WTC11 (cell line): Measurements from ENCODE around the gene KANTR. TPM values are rescaled to one million over a fixed set of nuclear protein-coding genes. Genes with fewer than 3 reads are reported as not detected.
A peak's percentile ranks its signal among the peaks of the same experiment; 100 is the strongest.

Experiments
- ATAC-seq: fragments of 200-7000 bp; cut with Tn5 transposase; 2 replicates; pipeline ENCODE4 v1.10.0; 2021; ENCODE audit warnings: mild to moderate bottlenecking, moderate library complexity
- CTCF ChIA-PET: fragments of 300-600 bp; sonication (Branson Sonifier 250); formaldehyde crosslinking; loops from one replicate; lab custom pipeline; 2021; ENCODE audit warnings: antibody characterized with exemption; lab: Charles Lee
- POLR2A ChIA-PET: fragments of 350-600 bp; sonication (Branson Sonifier 250); formaldehyde crosslinking; loops from one replicate; lab custom pipeline; 2021; ENCODE audit warnings: antibody characterized with exemption; lab: Charles Lee
- DNase-seq: peaks from one replicate; pipeline ENCODE4 v3.0.0; 2021; ENCODE audit warnings: low spot score
- H3K27ac Mint-ChIP-seq: 2 replicates; pipeline ENCODE4 v1.8.0; 2021; ENCODE audit warnings: mixed read lengths
- H3K27me3 Mint-ChIP-seq: 2 replicates; pipeline ENCODE4 v1.8.0; 2021; ENCODE audit warnings: low read depth, mild to moderate bottlenecking, moderate library complexity, mixed read lengths
- H3K36me3 Mint-ChIP-seq: 2 replicates; pipeline ENCODE4 v1.8.0; 2021; ENCODE audit warnings: mixed read lengths
- H3K4me1 Mint-ChIP-seq: 2 replicates; pipeline ENCODE4 v1.8.0; 2022; ENCODE audit warnings: mixed read lengths
- H3K4me3 Mint-ChIP-seq: 2 replicates; pipeline ENCODE4 v1.8.0; 2021; ENCODE audit warnings: mild to moderate bottlenecking, moderate library complexity, mixed read lengths
- H3K9me3 Mint-ChIP-seq: 2 replicates; pipeline ENCODE4 v1.8.0; 2021; ENCODE audit warnings: mixed read lengths
- CREB1 ChIP-seq: sonication (generic); formaldehyde crosslinking; IDR thresholded peaks from 2 replicates; pipeline ENCODE4 v1.8.0; 2023; ENCODE audit warnings: mild to moderate bottlenecking, missing genetic modification reagents
- CTCF ChIP-seq: fragments of 200-600 bp; IDR thresholded peaks from 2 replicates; pipeline ENCODE4 v1.8.0; 2022; ENCODE audit warnings: antibody characterized with exemption
- FOXK1 ChIP-seq: sonication (generic); formaldehyde crosslinking; IDR thresholded peaks from 2 replicates; pipeline ENCODE4 v1.8.0; 2022; ENCODE audit warnings: mild to moderate bottlenecking, moderate library complexity, missing genetic modification reagents
- NFE2L1 ChIP-seq: sonication (generic); formaldehyde crosslinking; IDR thresholded peaks from 2 replicates; pipeline ENCODE4 v1.8.1; 2023; ENCODE audit warnings: missing genetic modification reagents
- NFYB ChIP-seq: sonication (generic); formaldehyde crosslinking; conservative IDR thresholded peaks from 2 replicates; pipeline ENCODE4 v1.8.0; 2022; ENCODE audit warnings: low read depth, missing genetic modification reagents
- PRDM15 ChIP-seq: sonication (generic); formaldehyde crosslinking; IDR thresholded peaks from 2 replicates; pipeline ENCODE4 v1.8.0; 2022; ENCODE audit warnings: missing genetic modification reagents
- SMAD4 ChIP-seq: sonication (generic); formaldehyde crosslinking; IDR thresholded peaks from 2 replicates; pipeline ENCODE4 v1.8.0; 2022; ENCODE audit warnings: mild to moderate bottlenecking, missing genetic modification reagents
- SP1 ChIP-seq: sonication (generic); formaldehyde crosslinking; conservative IDR thresholded peaks from 2 replicates; pipeline ENCODE4 v1.8.1; 2022; ENCODE audit warnings: missing genetic modification reagents
- ZNF138 ChIP-seq: sonication (generic); formaldehyde crosslinking; conservative IDR thresholded peaks from 2 replicates; pipeline ENCODE4 v1.8.1; 2022; ENCODE audit warnings: mild to moderate bottlenecking, moderate library complexity, missing genetic modification reagents
- total RNA-seq: library from RNA; stranded (reverse); gene quantifications from 3 replicates; pipeline ENCODE4 v1.2.3, GENCODE V29; 2021
- TF ChIP-seq, protein P1 (sequence below): sonication (generic); formaldehyde crosslinking; IDR thresholded peaks from 2 replicates; pipeline ENCODE4 v1.8.0; 2022; ENCODE audit warnings: mild to moderate bottlenecking, missing genetic modification reagents
- TF ChIP-seq, protein P2 (sequence below): sonication (generic); formaldehyde crosslinking; IDR thresholded peaks from 2 replicates; pipeline ENCODE4 v1.8.0; 2022; ENCODE audit warnings: mild to moderate bottlenecking, missing genetic modification reagents
- TF ChIP-seq, protein P3 (sequence below): sonication (generic); formaldehyde crosslinking; IDR thresholded peaks from 2 replicates; pipeline ENCODE4 v1.8.1; 2022; ENCODE audit warnings: mild to moderate bottlenecking, moderate library complexity, missing genetic modification reagents

Gene KANTR
- total RNA-seq, 1 experiment from 2014 or later: 14.0 TPM

GRCh38 chrX:53088136-53088974, 5.6 kb upstream of the KANTR start:
- peak; percentile 84 for DNase-seq
- ChIA-PET POLR2A (interaction anchor here (0.7 to 1.0 kb wide), 2 partner anchors 93 to 153 kb away, joined by 3 read pairs; no protein-coding TSS in a partner anchor), CTCF (interaction anchor here (1.0 to 1.7 kb wide), 5 partner anchors 16 to 93 kb away, joined by 3 to 9 read pairs (median 3); no protein-coding TSS in a partner anchor)

GRCh38 chrX:53089224-53089842, 4.6 kb upstream of the KANTR start:
- peak; percentile 30 for DNase-seq
- ChIA-PET CTCF (interaction anchor here (1.1 to 1.7 kb wide), 3 partner anchors 17 to 94 kb away, joined by 3 to 9 read pairs (median 5); no protein-coding TSS in a partner anchor), POLR2A (no interaction called here)
- no peaks in the 10 kb centered on the region; the same call in 1 of the 2 replicates for H3K27me3 Mint-ChIP-seq
- peaks cover 20% of the 10 kb centered on the region for H3K36me3 Mint-ChIP-seq
- H3K4me1 Mint-ChIP-seq: peaks cover 5% of the 10 kb centered on the region
- TF ChIP-seq, protein P1, sequence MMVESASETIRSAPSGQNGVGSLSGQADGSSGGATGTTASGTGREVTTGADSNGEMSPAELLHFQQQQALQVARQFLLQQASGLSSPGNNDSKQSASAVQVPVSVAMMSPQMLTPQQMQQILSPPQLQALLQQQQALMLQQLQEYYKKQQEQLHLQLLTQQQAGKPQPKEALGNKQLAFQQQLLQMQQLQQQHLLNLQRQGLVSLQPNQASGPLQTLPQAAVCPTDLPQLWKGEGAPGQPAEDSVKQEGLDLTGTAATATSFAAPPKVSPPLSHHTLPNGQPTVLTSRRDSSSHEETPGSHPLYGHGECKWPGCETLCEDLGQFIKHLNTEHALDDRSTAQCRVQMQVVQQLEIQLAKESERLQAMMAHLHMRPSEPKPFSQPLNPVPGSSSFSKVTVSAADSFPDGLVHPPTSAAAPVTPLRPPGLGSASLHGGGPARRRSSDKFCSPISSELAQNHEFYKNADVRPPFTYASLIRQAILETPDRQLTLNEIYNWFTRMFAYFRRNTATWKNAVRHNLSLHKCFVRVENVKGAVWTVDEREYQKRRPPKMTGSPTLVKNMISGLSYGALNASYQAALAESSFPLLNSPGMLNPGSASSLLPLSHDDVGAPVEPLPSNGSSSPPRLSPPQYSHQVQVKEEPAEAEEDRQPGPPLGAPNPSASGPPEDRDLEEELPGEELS: no peak
- TF ChIP-seq CTCF: peak; percentile 27; the same call in 1 of the 2 replicates
- TF ChIP-seq CREB1 (CRISPR knock-in tag): no peak
- TF ChIP-seq ZNF138 (CRISPR knock-in tag): no peak
- TF ChIP-seq, all 79 proteins: peak for 1
- H3K4me3 Mint-ChIP-seq: peak overlapping the region; percentile 93
- H3K9me3 Mint-ChIP-seq: no peaks in the 10 kb centered on the region
- no peak for ATAC-seq
- H3K27ac Mint-ChIP-seq: no peak overlapping the region

More at GRCh38 chrX:53088136-53088974, 5.6 kb upstream of the KANTR start:
- Mint-ChIP-seq H3K36me3 (peaks cover 21% of the 10 kb centered on the region), H3K27ac (peak overlapping the region; percentile 97), H3K9me3 (no peaks in the 10 kb centered on the region), H3K4me3 (peak overlapping the region; percentile 93), H3K27me3 (no peaks in the 10 kb centered on the region; the same call in 1 of the 2 replicates), H3K4me1 (peaks cover 8% of the 10 kb centered on the region)
- TF ChIP-seq PRDM15 (CRISPR knock-in tag): no peak
- TF ChIP-seq SMAD4 (CRISPR knock-in tag): no peak
- TF ChIP-seq NFE2L1: peak; percentile 27; the same call in 1 of the 2 replicates
- TF ChIP-seq SP1 (CRISPR knock-in tag): peak; percentile 31; the same call in 1 of the 2 replicates
- TF ChIP-seq FOXK1 (CRISPR knock-in tag): peak; percentile 58; the same call in 1 of the 2 replicates
- TF ChIP-seq, protein P2, sequence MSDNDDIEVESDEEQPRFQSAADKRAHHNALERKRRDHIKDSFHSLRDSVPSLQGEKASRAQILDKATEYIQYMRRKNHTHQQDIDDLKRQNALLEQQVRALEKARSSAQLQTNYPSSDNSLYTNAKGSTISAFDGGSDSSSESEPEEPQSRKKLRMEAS: peak; percentile 51; the same call in 1 of the 2 replicates
- TF ChIP-seq, protein P3, sequence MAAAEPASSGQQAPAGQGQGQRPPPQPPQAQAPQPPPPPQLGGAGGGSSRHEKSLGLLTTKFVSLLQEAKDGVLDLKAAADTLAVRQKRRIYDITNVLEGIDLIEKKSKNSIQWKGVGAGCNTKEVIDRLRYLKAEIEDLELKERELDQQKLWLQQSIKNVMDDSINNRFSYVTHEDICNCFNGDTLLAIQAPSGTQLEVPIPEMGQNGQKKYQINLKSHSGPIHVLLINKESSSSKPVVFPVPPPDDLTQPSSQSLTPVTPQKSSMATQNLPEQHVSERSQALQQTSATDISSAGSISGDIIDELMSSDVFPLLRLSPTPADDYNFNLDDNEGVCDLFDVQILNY (CRISPR knock-in tag): 0 out of 2 replicates have a peak, but pooled peaks have one; percentile 40
- peak; percentile 42; the same call in 1 of the 2 replicates for TF ChIP-seq NFYB (CRISPR knock-in tag)
- ATAC-seq: peak; percentile 90
